HG03280 (cell line): Measurements from ENCODE around the gene MIF.
"Not testable (repeated sequence)": the region's sequence is repeated elsewhere in the genome, so short reads cannot be mapped to it uniquely, and the experiment has no call there.

ENCODE experiments used
- ATAC-seq: cut with Tn5 transposase; IDR thresholded peaks from one replicate; pipeline ENCODE4 v1.9.1; 2021; ENCODE audit warnings: mild to moderate bottlenecking, moderate library complexity; ENCODE audit not compliant: unreplicated experiment

Gene MIF

DNA sequence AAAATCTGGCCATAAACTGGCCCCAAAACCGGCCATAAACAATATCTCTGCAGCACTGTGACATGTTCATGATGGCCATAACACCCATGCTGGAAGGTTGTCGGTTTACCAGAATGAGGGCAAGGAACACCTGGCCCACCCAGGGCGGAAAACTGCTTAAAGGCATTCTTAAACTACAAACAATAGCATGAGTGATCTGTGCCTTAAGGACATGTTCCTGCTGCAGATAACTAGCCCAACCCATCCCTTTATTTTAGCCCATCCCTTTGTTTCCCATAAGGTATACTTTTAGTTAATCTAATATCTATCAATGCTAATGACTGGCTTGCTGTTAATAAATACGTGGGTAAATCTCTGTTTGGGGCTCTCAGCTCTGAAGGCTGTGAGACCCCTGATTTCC is 6.0 kb downstream of the MIF start:
- not testable (repeated sequence) for ATAC-seq

DNA sequence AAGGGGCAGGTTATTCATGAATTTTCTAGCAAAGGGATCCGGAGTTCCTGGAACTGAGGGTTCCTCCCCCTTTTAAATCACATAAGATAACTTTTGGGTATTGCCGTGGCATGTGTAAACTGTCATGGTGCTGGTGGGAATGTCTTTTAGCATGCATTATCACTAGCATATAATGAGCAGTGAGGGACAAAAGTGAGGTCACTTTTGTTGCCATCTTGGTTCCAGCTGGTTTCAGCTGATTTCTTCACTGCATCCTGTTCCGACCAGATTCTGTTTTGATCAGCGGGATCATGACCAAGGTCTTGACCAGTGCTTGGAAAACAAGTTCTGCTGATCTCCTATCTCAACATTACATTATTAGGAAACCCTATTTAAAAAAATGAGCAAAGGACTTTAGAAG is 7.4 kb downstream of the MIF start:
- no peak for ATAC-seq

DNA sequence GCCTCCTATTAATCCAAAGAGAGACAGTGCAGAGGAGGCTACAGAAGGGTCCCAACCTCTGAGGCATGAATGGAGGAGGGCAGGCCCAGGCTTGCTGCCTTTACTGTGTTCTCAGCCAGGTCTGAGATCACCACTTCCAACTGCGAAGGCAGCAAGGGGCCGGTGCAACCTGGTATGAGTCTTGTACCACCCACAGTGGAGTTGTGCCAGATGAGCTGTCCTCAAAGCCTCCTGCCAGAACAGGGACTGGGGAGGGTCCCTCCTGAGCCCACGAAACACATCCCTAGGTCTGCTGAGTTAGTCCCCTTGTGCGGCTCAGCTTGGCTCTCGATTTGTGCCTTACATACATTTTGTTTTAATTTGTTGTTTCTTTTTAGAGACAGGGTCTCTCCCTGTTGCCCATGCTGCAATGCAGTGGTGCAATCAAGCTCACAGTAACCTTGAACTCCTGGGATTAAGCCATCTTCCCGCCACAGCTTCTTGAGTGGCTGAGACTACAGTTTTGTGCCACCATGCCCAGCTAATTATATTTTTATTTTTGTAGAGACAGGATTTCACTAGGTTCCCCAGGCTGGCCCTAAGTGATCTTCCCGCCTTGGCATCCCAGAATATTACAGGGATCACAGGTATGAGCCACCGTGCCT is 9.3 kb downstream of the MIF start:
- ATAC-seq: no peak

DNA sequence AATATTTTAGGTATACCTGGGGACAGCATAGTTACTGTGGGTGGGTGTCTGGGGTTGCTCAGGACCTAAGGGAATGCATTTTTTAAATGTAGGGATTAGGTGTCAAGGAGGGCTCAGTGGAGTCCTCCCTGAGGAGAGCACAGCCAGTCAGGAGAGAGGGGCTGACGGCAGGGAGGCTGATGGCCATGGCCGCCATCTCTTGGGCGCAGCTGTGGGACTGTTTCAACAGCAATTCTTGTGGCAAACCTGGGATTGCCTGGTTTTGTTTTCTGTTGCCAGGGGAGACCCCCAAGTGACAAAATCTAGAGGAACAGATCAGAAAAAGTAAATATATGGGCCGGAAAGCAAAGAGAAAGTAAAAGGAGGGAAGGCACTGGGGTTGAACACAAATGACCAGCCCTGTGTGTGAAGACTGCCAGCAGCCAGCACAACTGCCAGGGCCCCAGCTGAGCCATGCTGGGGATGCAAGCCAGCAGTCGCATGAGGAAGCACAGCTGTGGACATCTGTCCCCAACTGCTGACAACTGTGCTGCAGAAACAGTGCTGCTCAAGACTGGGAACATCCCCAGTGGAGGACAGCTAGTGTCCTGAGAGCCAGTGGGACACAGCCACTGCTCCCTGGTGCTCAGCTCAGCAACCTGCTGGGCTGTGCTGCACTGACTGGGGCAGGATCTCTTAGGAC is 10.5 kb downstream of the MIF start:
- ATAC-seq: no peak

DNA sequence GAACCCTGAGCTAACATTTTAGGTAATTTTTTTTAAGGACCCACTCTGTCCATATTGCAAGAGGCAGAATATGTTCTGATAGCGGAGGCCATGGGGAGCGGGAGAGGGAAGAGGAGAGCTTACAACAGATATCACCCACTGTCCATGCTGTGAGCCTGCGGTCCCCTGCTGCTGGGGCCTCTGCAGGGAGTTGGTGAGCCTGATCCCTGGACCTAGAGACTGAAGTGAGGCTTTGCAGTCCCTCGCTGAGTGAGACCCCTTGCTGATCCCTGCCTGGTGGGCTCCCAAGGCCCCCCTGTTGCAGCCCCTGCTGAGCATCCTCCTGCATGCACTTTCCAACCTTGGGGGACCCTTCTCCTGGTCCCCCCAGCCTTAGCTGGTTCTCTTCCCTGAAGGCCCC is 12.5 kb downstream of the MIF start:
- ATAC-seq: no peak

DNA sequence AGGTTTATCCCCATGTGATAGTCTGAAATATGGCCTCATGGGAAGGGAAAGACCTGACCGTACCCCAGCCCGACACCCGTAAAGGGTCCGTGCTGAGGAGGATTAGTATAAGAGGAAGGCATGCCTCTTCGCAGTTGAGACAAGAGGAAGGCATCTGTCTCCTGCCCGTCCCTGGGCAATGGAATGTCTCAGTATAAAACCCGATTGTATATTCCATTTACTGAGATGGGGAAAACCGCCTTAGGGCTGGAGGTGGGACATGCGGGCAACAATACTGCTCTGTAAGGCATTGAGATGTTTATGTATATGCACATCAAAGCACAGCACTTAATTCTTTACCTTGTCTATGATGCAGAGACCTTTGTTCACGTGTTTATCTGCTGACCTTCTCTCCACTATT is 13.2 kb downstream of the MIF start:
- not testable (repeated sequence) for ATAC-seq

DNA sequence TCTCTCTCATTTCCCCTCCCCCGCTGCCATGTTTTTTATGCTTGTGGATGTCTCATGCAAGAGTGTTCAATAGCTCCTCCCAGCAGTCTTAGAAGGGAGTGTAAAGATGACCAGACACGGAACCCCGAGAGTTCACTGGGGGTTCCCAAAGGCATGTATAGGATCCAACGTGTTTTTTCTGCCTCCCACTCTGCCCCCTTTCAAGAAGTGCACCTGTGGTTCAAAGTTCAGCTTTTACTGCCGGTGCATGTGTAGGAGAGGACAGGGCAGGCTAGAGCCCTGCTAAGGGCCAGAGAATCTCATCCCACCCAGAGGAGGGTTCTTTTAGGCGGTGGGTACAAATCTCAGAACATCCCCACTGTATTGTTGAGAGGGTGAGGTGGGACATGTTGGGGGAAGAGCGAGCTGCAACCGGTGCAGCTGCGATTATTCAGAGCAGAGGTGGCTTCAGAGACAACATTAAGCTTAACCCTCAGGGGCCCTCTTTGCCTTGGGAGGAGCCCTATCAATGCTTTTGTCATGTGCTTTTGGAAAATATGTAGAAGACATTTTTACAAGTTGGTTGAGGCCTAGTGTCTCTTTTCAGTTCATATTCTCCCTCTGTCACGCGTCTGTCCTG is 14.5 kb downstream of the MIF start:
- no peak for ATAC-seq

DNA sequence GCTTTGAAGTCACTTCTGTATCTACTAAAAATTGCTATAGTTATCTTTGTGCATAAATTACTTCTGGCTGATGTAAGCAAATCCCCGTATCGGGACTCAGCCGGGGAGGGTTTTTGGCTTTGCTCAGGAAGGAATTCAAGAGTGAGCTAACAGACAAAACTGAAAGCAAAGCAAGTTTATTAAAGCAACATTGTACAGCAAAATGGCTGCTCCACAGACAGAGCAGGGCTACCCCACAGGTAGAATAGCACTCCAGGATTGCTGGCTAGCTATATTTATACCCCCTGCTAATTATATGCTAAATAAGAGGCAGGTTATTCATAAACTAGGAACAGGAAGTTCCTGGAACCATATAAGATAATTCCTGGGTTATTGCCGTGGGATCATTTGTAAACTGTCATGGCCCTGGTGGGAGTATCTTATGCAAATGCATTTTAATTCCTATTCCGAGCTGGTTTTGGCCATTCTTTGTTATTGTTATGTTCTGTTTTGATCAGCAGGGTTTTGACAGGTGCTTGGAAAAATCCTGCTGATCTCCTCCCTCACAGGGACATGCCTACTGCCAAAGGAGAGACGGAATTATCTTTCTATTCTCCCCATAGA is 15.2 kb downstream of the MIF start:
- no peak for ATAC-seq

DNA sequence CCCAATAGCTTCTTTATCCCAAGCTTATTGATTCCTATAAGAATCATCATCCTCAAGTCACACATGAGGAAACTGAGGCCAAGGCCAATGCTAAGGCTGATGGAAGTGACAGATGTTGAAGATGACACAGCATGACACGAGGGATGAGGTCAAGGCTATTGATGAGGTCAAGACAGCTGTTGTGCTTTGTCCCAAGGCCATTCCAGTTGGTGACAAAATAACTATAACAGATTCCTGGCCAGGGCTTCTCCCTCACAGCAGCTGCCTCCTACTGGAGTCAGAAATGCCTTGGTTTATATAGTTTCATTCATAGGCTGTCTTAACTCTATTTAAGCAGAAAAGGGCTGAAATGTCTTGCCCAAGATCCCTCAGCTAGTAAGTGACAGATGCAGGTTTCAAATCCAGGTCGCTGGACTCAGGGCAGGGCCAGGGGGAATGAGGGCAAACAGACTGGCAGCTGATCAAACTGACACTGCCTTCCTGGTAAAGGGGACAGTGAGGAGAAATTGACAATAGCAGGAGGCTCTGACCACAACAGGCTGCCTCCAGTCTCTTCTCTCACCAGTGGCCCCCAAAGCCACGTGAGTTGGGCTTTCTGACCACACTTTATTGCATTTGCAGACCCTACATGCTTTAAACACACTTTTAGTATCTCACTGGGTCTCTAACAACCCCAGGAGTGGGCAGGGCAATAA is 16.5 kb downstream of the MIF start:
- no peak for ATAC-seq

DNA sequence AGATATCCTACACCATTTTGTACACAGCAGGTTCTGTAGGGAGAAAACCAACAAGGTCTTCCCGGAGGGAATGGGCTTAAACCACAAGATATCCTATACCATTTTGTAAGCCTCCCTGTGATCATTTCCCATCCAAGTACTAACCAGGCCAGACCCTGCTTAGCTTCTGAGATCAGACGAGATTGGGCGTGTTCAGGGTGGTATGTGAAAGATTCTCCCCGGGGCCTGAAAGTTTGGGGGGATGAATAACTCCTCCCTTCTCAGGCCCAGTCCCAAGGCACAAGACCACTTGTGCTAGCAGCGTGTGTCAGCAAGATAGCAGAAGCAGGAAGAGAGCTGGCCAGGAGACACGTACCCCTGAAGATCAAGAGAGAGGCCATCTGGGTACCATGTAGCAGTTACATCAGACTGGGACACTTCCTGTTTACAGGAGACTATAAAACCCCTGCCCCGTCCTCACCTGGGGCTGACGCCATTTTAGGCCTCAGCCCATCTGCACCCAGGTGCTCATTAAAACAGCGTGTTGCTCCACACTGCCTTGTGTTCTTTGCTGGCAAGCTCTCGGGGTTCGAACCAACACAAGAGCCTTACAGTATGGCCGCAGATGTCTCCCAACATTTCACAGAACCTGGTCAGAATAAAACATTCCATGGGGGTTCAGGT is 17.3 kb downstream of the MIF start:
- ATAC-seq: no peak

DNA sequence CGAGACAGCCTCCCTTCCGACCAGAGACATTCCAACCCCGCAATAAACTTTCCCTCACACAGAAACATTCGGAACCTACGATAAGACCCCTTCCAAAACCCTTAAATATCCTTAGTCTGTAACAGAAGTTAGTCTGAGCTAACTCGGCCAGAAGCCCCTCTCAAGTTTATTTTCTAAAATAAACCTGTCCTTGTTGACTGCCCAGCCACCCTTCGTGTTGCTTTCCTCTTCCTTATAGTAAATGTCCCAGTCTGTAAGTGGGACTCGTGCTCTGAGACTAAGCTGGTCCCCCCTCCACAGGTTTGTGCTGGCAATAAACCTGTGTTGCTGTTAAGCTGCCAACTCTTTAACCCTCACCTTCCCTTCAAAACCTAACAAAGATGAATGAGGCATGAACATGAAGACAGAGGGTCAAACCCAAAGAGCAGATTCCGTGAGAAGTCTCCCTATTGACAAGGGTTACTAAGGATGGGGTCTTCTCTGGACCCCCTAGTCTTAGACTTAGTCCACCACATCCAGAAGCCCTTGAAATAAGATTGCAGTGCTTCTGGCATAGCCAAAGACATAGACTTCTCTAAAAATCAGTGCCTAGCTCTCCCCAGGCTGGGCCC is 18.2 kb downstream of the MIF start:
- ATAC-seq: no peak

DNA sequence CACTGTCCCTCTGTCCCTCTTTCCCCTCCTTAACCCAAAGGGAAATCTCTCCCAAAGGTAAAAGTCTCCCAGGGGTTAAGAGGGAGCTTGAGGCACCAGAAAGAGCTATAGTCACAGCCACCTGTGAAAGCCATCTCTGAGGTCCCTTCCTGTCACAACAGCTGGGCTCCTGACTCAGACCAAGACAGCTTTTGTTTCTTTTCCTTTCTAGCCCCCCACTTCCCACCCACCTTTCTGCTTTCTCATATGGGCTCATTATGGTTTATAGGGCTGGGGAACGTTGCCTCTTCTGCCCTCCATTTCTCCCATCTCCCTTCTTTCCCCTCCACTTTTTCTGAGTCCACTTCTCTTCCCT is 19.1 kb downstream of the MIF start:
- ATAC-seq: no peak

DNA sequence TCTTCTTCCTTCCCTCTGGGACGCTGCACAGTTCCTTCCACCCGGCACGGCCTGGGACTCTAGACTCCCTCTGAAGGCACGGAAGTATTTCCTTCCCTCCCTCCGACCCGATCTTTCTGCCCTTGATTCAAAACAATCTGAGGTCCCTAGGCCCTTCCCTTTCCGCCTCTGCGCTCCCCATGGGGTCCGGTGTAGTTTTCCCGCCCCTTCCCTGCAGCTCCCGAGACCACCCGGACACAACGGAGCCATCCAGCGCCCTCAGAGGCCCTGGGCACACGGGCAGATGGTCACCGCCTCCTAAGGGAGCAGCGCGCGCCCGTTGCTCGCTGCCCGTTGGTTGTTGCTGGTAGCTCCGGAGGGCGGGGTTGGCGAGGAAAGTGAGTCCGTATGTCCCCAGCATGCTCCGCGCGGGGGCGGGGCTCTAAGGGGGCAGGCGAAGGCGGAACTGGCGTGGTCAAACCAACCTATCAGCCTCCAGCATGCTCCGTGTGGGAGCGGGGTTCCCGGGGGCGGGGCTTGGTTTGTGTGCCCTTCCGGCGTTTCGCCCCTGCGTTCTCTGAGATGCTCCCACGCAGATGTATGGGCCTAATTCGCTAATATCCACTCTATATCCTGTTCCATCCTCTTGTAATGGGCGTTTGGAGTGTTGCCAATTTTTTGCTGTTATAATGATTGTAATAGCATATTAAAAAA is 19.6 kb downstream of the MIF start:
- peak; percentile 97 for ATAC-seq

DNA sequence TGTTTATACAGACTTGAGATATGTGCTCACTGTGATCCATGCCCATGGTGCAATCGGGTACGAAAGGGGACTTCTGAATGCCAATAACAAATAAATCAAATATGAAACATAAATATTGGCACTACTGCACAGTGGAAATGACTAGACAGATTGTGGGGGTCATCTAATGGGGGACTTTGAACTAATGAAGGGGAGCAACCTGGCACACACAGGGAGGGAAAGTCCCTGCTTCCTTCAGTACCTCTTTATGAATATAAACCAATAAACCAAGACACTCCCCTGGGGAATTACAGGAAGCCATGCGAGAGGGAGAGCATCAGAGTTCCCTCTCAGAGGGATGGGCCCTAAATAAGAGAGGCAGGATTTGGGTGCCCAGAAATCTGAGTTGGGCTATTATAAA is 21.1 kb downstream of the MIF start:
- no peak for ATAC-seq

DNA sequence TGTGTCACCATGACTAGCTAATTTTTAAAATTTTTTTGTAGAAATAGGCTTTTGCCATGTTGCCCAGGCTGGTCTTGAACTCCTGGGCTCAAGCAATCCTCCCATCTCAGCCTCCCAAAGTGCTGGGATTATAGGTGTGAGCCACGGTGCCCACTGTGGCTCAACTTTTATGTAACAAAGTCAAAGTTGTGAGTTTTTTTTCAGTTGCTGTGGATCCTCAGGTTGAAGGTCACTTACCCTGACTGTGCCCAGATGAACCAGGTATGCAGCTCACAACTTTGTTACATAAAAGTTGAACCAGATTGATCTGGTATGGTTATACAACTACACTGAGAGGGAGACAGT is 26.1 kb downstream of the MIF start:
- not testable (repeated sequence) for ATAC-seq

DNA sequence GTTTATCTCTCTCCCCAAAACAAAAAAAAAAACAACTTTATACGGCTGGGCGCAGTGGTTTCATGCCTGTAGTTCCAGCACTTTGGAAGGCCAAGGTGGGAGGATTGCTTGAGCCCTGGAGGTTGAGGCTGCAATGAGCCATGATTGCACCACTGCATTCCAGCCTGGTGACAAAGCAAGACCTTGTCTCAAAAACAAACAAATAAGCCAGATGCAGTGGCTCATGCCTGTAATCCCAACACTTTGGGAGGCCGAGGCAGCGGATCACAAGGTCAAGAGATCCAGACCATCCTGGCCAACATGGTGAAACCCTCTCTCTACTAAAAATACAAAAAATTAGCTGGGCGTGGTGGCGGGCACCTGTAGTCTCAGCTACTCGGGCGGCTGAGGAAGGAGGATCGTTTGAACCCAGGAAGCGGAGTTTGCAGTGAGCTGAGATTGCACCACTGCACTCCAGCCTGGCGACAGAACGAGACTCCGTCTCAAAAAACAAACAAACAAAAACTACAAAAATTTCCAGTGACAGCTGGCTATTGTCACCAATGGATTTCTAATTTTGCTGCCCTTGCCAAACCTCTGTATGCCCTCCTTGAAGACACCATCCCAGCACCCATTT is 27.5 kb downstream of the MIF start:
- not testable (repeated sequence) for ATAC-seq

DNA sequence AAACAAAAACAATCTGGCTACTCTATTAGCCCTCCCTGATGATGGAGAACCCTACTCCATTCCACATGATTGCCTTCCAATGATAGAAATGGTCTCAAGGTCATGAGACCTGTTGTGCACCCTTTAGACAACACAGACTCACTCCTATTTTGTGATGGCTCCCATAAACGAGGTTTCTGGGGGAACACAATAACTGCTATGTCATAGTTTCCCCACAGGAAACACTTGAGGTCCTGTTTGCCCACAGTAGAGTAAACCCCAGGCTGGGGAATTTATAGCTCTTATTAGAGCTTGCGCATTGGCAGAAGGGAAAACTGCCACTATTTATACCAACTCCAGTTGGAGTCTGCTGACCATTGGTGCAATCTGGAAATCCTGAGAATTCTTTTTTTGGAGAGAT is 28.7 kb downstream of the MIF start:
- no peak for ATAC-seq

DNA sequence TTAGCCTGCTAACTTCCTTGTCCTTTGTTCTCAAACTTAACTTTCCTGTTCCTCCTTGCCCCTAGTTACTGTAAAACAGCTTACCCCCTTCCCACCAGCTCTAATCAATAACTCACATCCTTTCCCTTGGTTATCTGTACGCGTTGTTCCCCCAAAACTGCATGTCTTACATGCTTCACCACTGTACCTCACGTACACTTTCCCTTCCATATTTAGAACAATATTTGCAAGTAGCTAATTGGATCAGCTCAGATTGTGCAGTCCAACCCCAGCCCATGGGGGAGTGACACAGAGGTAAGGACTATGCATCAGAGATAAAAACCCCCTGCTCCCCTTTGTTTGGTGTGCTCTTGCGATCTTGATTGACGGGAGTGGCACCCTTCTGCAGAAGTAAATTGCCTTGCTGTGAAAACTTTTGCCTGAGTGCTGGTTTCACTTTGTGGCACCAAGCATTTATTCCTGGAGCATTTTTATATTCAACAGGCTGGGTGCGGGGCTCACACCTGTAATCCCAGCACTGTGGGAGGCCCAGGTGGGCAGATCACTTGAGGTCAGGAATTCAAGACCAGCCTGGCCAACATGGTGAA is 30.9 kb downstream of the MIF start:
- no peak for ATAC-seq

DNA sequence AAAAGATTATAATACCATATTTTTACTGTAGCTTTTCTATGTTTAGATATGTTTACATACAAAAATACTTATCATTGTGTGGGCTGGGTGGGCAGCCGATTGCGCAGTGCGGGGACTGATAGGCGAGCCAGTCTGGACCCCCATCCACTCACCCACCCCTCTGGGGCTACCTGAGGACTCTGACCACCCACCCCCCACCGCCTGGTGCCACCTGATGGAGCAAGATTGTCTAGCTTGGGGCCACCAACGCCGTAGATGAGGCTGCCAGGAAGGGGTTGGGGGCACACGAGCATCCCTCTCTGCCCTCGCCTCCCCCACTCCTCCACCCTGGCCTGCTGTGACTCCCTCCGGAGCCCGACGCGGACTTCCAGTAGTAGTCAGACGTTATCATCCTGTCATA is 32.4 kb downstream of the MIF start:
- no peak for ATAC-seq
